Sciatic nerve (tissue), 2 donors: ENCODE results near the gene RAPGEF2. TPM values are rescaled to one million over a fixed set of nuclear protein-coding genes. Genes with fewer than 3 reads are reported as not detected.
A peak's percentile ranks its signal among the peaks of the same experiment; 100 is the strongest.
"Not testable (repeated sequence)": the region's sequence is repeated elsewhere in the genome, so short reads cannot be mapped to it uniquely, and the experiment has no call there.

ENCODE experiments used
- ATAC-seq: fragments of 200-7000 bp; cut with Tn5 transposase; one replicate; pipeline ENCODE4 v1.9.1; 2020; ENCODE audit warnings: mild to moderate bottlenecking, moderate library complexity
- DNase-seq: peaks from one replicate; pipeline ENCODE4 v3.0.0-alpha.2; 2020; ENCODE audit warnings: low spot score
- intact Hi-C: fragments of 100-400 bp; cut with DNase I; formaldehyde crosslinking; loops from one replicate; pipeline ENCODE4 v1.14.2; 2022
- total RNA-seq: library from RNA; stranded (reverse); fragmentation: NEBNext Ultra II Directional; extraction: Animal tissue kit (Norgen Biotek cat#: 25700); gene quantifications from one replicate; pipeline ENCODE4 v1.2.1, GENCODE V29; 2021
- donor health status: DM: no; HTN: no; CAD: no.
- donor health status: DM: no; HTN: no; CAD: no.

RAPGEF2 gene
- total RNA-seq, 1 donor from 2014 or later, result 74.0 TPM

GRCh38 chr4:159097144-159097543 lies 5.7 kb upstream of the RAPGEF2 start:
- ATAC-seq, result no peak
- intact Hi-C loops, result no loop called here
- no peak for DNase-seq

DNA sequence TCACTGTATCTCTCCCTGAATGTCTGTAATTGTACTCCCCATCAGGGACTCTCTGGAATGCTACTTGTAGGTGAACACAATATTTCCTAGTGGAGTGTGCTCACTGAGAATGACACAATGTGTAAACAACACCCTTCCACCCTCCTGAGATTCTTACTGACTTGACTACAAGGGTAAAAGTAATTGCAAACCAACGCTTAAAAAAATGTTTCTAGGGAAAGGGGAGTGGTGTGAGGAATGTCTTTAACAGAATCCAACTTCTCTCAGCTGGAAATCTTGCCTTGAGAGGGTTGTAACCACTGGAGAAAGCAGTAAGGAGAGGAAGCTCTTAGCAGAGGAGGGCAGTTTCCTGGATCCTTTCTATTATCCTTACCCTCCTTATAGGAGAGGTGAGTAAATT lies 5.1 kb upstream of the RAPGEF2 start:
- ATAC-seq, result peak; percentile 8
- DNase-seq, result no peak
- intact Hi-C loops, result no loop called here

DNA sequence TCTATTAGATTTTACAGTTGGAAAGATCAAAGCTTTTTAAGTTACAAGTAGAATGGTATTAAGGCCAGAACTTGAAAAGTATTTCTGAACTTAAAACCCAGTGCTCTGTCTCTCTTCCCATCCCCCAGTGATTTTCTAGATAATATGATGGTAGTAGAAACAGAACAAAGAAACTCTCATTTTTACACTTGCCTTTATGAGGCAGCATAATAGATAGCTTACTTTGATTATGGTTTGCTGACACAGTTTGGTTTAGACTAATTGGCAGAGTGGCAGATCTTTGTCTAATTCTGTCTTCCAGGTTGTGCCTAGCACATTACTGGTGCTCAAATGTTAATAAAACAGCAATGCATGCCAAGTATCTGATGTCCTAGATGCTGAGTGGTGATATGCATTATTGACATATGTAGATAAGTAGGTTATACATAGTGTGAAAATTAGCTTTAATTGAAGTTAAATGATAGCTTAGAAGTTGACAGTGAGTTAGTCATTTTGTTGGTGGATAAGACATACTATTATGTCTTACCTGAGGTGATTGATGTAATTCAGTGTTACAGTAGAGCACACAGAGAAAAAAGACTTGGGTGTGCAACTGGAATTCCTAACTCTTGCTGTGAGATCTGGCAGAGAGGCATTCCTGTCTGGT lies 4.3 kb upstream of the RAPGEF2 start:
- no peak for ATAC-seq
- intact Hi-C loops, result no loop called here
- DNase-seq, result no peak

DNA sequence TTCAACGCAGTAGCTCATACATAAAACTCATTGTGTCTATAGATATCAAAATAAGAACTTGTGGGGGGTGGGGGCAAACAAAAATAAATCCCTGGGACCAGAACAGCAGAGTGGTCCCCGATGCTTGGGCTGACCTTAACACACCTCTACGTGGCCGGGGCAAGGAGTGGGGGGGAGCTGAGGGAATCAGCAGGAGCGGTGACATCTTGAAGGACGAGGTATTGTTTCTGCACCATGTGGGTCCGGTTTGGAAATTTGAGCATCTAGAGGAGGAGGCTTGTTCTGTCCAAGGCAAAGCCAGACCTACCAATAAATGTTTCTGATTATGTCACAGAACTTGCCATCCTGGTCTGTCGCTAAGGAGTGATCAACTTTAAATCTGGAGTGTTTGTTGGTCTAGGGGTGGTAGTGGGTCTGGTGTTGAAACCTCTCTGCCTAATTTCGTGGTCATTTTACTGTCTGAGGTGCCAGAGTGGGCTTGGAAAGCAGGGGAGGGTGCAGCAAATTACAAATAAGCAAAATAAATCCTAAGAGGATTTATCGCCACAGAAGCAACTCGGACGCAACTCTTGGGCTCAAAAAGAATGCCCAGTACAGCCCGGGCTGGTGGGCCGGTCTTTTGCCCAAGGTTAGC lies 774 bp upstream of the RAPGEF2 start:
- DNase-seq (no peak), ATAC-seq (no peak)
- intact Hi-C loops, result loop anchor here (10.0 kb wide), 1 partner anchor 73 kb away; no protein-coding TSS in a partner anchor

DNA sequence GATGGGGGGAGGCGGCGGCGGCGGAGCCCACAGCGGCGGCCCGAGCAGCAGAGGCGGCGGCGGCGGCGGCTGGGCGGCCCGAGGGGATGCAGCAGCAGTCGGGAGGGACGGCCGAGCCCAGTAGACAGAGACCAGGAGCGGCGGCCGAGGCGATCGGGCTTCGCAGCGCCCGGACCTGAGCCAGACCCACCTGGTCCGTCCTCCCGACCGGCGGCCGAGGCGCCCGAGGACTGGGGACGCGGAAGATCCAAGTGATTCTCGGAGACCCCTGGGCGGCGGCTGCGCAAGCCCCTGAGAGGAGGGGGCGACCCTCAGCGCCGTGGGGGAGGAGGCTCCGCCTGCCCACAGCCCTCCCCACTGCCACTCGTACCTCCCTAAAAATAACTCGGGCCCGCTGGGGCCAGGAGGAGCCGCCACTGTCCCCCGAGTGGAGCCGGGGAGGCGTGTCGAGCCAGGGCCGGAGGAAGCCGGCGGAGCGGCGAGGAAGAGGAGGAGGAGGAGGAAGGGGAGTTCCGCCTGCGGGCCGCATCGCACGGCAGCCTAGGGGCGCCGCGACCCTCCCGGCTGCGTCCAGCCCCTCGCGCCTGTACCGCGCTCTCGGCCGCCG lies 608 bp downstream of the RAPGEF2 start:
- DNase-seq, result peak; percentile 71
- ATAC-seq, result peak; percentile 18
- intact Hi-C loops, result loop anchor here (10.0 kb wide), 1 partner anchor 71 kb away; no protein-coding TSS in a partner anchor

DNA sequence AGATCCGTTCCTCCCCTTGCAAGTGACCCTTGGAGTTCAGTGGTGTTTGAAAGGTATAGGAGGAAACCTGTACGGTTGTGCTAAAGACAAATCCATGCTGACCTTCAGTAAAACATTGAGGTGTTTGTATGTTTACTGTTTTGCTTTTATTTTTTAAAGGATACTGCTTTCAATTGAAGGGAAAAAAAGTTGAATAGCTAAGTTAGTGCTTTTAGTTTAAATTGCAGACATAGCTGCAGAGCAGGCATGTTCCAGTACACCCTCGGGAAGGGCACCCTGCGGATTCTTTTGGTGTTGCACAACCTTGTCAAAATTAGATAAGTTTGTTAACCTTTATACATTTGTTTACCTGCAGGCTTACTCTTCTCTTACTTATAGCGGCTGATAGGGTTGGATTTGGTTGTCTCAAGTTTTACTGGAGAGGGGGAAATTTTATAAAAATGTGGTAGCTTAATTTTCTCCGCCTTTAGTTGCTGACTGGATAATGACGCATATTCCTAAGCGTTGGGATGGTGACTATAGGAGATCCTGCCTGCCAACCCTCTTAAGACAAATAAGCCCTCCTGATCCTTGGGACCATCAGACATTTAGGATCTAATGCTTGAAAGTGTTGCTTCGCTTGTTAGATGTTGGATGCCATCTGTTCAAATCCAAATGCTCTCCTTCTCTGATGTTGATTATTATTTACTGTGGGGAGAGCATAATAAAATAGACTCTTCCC lies 2.0 kb downstream of the RAPGEF2 start:
- DNase-seq (no peak), ATAC-seq (no peak)
- intact Hi-C loops, result loop anchor here (10.0 kb wide), 1 partner anchor 70 kb away; no protein-coding TSS in a partner anchor

GRCh38 chr4:159105761-159106243 lies 2.9 kb downstream of the RAPGEF2 start:
- no peak for ATAC-seq
- no peak for DNase-seq
- intact Hi-C loops, result loop anchor here (10.0 kb wide), 1 partner anchor 69 kb away; no protein-coding TSS in a partner anchor

GRCh38 chr4:159106636-159107035 lies 3.8 kb downstream of the RAPGEF2 start:
- DNase-seq (no peak), ATAC-seq (no peak)
- intact Hi-C loops, result loop anchor here (10.0 kb wide), 1 partner anchor 68 kb away; no protein-coding TSS in a partner anchor

- DNase-seq (no peak), ATAC-seq (no peak)
- intact Hi-C loops, result loop anchor here (10.0 kb wide), 1 partner anchor 67 kb away; no protein-coding TSS in a partner anchor
Measured at GRCh38 chr4:159107203-159107925, 4.5 kb downstream of the RAPGEF2 start.

GRCh38 chr4:159108124-159108523 lies 5.2 kb downstream of the RAPGEF2 start:
- no peak for DNase-seq
- intact Hi-C loops, result loop anchor here (10.0 kb wide), 1 partner anchor 67 kb away; no protein-coding TSS in a partner anchor
- no peak for ATAC-seq

DNA sequence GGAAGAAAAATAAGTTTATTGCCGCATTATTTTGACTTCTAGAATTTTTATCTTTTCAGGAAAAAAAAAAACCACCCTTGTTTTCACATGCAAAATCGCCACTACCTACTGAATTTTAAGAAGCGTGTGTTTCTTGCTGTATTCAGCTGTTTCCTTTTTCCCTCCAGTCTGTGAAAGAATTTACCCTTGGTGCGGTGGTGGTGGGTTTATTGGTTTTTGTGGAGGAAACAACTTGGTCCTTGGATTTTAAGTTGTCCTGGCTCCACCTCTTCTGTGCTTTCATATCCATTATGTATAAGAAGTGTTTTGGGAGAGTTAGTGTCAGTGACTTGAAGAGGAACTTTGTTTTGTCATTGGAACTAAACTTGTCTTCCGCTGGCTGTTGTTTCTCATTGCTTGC lies 8.1 kb downstream of the RAPGEF2 start:
- intact Hi-C loops, result no loop called here
- DNase-seq, result no peak
- ATAC-seq, result no peak

- intact Hi-C loops, result no loop called here
- ATAC-seq, result no peak
- no peak for DNase-seq
Measured at GRCh38 chr4:159111416-159111815, 8.5 kb downstream of the RAPGEF2 start.

- DNase-seq, ATAC-seq, intact Hi-C loops: not testable (repeated sequence)
Measured at GRCh38 chr4:159113366-159113765, 10.5 kb downstream of the RAPGEF2 start.

- intact Hi-C loops, ATAC-seq, DNase-seq: not testable (repeated sequence)
Measured at GRCh38 chr4:159116098-159116497, 13.2 kb downstream of the RAPGEF2 start.

- ATAC-seq, DNase-seq, intact Hi-C loops: not testable (repeated sequence)
Measured at GRCh38 chr4:159116693-159117092, 13.8 kb downstream of the RAPGEF2 start.

GRCh38 chr4:159117564-159117963 lies 14.7 kb downstream of the RAPGEF2 start:
- intact Hi-C loops, result no loop called here
- ATAC-seq (no peak), DNase-seq (no peak)

DNA sequence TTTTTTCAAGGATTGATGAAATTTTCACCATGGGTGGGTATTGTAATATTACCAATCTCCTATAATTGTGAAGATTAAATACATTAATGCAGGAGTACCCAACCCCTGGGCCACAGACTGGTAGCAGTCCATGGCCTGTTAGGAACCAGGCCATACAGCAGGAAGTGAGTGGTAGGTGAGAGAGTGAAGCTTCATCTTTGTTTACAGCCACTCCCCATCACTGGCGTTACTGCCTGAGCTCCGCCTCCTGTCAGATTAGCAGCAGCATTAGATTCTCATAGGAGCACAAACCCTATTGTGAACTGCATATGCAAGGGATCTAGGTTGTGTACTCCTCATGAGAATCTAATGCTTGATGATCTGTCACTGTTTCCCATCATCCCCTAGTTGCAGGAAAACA lies 15.1 kb downstream of the RAPGEF2 start:
- no peak for DNase-seq
- no peak for ATAC-seq
- intact Hi-C loops, result no loop called here

DNA sequence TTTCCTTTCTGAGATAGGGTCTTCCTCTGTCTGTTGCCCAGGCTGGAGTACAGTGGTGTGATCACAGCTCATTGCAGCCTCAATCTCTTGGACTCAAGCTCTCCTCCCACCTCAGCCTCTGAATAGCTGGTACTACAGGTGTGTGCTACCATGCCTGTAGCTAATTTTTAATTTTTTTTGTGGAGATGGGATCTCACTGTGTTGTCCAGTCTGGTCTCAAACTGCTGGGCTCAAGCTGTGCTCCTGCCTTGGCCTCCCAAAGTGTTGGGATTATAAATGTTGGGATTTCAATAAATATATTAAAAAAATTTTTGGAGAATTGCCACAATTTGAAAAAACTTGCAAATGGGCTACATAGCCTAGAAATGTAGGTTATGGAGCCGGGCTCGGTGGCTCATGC lies 18.5 kb downstream of the RAPGEF2 start:
- no peak for ATAC-seq
- DNase-seq, result no peak
- intact Hi-C loops, result no loop called here

- intact Hi-C loops, result no loop called here
- DNase-seq, result no peak
- no peak for ATAC-seq
Measured at GRCh38 chr4:159126716-159127115, 23.8 kb downstream of the RAPGEF2 start.
